ENCODE data around the gene AP1M1. TPM values are rescaled to one million over a fixed set of nuclear protein-coding genes. Genes with fewer than 3 reads are reported as not detected.

Gene AP1M1
- total RNA-seq, 1 experiment from 2014 or later: 45.9 TPM

DNA sequence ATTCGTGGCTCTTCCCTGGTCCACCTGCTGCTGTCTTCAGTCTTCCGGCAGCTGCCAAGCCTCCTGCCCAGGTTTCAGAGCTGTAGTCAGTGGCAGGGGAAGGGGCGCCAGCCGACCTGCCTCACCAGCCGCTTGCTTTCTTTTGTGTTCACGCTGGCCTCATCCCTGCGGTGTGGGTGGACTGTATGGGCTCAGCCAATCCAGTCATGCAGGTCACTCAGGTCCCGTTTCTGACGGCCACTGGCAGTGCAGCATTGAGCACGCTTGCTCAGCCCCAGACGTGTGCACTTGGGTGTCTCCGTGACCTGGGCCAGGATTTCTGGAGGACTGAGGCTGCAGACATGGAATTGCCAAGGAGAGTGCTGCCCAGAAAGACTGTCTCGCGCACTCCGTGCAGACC lies 26.0 kb downstream of the AP1M1 start:
- no peak for DNase-seq (ENCODE audit: low read depth, low spot score)
- in situ Hi-C loops (cut with HindIII; ENCODE audit: low pct_unique_long_range_greater_than_20kb, low sequenced_read_pairs): no loop called here

DNA sequence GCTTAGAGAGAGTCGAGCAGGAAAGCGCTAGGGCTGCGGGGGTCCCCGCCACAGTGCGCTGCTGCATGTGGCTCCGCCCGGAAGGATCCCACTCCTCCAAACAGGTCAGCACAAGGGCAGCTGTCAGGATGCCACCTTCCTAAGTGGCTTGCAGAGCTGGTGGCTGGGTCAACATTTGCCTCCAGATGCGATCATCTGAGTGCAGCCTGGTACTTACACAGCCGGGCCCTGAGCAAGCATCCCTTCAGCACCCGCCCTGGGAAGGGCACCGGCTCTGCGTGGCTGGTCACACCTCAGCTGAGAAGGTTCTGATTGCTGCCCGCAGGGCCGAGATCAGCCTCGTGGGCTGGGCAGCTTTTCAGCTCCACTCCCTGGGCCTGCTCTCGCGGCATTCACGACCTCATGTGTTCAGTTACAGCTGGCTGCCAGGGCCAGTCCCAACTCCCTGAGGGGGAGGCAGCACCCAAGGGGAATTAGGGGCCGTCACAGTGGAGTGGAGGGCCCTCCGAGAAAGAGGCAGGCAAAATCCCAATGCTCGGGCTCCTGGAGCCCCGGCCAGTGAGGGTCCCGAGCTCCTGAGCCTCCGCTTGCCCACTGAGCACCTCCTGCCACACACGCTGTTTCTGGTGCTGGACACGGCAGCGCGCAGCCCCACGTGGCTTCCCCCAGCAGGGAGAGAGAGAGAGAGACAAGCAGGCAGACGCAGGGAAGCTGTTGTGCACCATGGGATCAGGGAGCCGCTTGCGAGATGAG lies 26.8 kb downstream of the AP1M1 start:
- no peak for DNase-seq (ENCODE audit: low read depth, low spot score)
- in situ Hi-C loops (cut with HindIII; ENCODE audit: low pct_unique_long_range_greater_than_20kb, low sequenced_read_pairs): no loop called here

DNA sequence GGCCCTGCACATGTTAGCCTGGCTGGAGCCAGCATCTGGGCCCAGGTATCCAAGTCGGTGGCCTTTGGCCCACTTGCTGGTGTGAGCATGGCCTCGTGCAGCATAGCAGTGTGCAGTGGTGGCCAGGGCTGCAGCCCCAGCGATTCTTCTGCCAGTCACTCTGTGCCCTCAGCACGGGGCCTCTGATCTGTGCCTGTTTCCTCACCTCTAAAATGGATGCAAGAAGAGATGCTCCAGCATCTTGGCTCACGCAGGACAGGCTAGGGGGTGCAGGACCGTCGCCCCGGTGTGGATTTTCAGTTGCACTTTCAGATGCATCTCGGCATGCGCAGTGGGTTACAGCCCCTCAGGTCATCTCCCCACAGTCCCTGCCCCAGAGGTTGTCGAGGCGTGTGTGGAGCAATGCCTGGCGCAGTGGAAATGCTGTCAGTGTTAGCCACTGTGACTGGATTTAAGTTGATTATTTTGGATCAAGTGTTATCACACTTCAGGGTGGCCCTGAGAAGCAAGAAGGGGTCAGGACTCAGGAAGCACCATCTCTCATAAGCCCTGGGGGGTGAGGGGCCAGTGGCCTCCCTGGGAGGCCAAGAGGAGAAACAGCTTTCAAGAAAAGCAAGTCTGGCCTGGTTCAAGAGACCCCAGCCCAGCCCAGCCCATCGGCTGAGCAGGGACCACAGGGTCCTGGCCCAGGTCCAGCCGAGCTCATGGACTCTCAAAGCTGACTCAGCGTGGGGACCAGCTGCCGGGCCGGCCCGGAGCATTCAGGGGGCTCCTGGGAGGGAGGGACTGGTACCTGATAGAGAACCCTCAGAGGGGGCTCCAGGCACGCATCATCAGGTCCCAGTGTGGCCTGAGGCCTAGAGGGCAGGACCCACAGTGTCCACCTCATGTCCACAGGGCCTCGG lies 27.8 kb downstream of the AP1M1 start:
- in situ Hi-C loops (cut with HindIII; ENCODE audit: low pct_unique_long_range_greater_than_20kb, low sequenced_read_pairs): no loop called here

DNA sequence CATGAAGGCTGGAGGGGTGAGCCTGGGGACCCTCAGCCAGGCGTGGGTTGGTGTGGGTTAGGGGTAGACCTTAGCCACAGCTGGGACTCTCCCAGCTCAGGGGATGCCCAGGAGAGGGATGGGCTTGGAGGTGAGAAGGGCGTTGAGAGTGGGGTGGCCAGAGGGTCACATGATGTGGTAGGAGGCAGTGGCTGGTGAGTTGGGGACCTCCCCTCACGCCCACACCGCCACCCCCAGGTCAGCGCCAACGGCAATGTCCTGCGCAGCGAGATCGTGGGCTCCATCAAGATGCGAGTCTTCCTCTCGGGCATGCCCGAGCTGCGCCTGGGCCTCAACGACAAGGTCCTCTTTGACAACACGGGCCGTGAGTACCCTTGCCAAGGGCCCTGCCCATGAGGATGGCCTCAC lies 28.5 kb downstream of the AP1M1 start:
- DNase-seq (ENCODE audit: low read depth, low spot score): no peak
- in situ Hi-C loops (cut with HindIII; ENCODE audit: low pct_unique_long_range_greater_than_20kb, low sequenced_read_pairs): no loop called here

More for the DNA sequence above, 27.8 kb downstream of the AP1M1 start:
- DNase-seq (ENCODE audit: low read depth, low spot score): no peak

DNA sequence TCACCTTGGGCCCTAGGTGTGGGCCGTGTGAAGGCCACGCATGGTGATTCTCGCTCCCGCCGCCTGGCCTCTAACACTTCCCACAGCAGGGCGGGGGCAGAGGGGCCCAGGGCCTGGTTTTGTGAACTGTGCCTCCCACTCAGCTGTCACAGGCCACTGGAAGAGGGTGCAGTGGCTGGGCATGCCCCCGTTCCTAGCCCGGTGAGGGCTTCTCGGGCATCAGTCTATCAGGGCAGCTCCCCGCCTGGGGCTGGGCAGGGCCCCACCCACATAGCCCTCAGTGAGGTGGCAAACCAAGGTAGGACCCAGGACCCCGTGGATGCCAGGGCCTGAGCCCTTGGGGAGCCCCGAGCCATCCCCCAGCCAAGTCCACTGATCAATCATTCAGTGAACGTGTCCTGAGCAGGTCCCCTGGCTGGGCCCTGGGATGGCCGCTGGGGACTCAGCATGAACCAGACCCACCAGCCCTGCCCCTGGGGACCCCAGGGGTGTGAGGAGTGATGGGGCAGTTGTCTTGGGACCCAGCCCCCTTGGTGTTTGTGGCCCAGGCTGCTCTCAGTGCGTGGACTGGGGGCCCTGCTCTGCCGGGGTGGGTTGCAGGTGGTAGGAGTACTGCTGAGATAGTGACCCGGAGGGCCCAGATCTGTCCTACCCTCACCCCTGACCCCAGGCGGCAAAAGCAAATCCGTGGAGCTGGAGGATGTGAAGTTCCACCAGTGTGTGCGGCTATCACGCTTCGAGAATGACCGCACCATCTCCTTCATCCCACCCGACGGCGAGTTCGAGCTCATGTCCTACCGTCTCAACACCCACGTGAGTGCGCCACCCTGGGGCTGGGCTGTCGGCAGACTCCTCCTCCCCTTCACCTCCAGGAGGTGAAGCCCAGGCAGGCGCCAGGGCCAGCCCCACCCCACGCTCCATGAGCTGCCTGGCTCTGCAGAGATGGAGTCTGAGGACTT lies 29.4 kb downstream of the AP1M1 start:
- DNase-seq (ENCODE audit: low read depth, low spot score): no peak
- in situ Hi-C loops (cut with HindIII; ENCODE audit: low pct_unique_long_range_greater_than_20kb, low sequenced_read_pairs): no loop called here

DNA sequence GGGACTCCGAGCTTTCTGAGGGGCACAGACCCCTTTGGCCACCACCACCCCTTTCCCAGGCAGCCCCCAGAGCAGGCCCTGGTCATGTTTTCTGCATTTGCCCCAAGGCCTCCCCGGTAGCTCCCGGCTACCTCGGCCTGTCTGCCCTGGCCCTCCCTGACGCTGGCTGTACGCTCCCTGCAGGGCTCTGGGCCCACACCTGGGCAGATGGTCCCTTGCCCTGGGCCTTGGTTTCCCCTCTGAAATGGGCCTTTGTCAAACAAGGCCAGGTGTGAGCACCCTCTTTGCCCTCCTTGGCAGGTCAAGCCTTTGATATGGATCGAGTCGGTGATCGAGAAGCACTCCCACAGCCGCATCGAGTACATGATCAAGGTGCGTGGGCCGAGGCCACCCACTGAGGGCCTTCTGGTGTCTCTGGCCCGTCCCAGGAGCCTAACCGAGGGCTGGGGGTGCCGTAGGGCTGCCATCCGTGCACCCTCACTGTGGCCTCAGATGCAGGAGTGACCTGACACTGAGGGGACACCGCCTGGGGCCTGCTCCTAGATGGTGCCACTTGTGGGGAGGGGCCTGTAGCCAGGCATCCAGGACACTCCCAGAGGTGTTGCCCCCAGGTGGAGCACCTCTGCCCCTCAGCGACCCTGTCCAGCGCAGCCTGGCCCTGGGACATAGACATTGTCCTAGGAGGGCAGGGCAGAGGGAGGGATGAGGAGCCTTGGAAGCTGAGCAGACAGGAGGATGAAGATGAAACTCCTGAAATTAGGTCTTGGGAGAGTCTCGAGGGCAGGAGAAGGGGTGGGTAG lies 30.3 kb downstream of the AP1M1 start:
- in situ Hi-C loops (cut with HindIII; ENCODE audit: low pct_unique_long_range_greater_than_20kb, low sequenced_read_pairs): no loop called here
- no peak for DNase-seq (ENCODE audit: low read depth, low spot score)

DNA sequence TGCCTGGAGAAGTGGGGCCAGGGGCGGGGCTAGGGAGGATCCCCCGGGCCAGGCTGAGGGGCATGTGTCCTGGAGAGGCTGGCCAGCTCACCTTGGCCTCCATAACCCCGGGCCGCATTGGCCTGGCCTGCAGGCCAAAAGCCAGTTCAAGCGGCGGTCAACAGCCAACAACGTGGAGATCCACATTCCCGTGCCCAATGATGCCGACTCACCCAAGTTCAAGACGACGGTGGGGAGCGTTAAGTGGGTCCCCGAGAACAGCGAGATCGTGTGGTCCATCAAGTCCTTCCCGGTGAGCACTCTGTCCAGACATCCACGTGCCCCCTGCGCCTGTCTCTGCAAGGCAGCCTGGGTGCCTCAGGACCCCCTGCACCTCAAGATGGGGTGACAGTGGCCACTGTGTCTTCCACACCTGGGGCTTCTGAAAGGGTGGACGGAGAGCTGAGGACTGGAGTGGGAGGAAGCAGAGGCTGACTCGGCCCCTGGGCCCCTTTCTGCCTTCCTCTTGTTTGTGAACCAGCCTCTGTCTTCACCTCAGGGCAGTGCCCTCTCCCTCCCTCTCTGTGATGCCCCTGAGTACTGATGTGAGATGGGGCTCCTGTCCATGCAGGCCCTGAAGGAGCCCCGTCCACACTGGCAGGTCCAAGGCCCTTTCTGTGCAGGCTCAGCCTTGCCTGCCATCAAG lies 31.1 kb downstream of the AP1M1 start:
- no peak for DNase-seq (ENCODE audit: low read depth, low spot score)
- in situ Hi-C loops (cut with HindIII; ENCODE audit: low pct_unique_long_range_greater_than_20kb, low sequenced_read_pairs): no loop called here

DNA sequence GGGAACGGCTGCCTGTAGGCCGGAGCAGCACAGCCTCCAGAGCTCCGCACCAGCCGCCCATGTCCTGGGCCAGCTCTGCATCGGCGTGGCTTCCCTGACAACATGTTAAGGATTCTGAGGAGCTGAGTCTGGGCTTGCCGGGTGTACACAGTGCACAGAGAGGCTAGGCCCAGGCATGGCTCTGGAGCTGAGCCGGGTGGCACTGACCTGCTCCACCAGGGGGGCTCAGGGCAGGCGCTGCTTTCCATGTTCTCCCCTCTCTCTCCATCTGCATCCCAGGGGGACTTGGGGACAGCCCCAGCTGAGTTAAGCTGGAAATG lies 31.6 kb downstream of the AP1M1 start:
- in situ Hi-C loops (cut with HindIII; ENCODE audit: low pct_unique_long_range_greater_than_20kb, low sequenced_read_pairs): no loop called here
- DNase-seq (ENCODE audit: low read depth, low spot score): no peak

DNA sequence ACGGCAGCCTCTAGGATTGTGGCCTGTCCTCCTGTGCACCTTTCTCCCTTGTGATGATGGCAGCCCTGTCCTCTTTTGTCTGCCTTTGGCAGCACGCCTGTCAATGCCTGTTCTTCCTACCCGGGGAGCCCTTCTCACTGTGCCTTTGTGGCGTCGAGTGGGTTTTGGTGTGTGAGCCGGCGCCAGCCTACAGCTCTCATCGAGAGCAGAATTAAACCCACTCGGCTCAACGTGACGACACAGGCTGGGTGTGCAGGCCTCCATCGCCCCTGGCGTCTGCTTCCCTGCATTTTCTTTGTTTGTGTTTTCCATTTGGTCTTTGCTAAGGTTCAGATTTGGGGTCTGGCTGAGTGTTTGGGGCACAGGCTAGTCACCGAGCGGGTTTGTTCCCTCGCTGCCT lies 34.4 kb downstream of the AP1M1 start:
- in situ Hi-C loops (cut with HindIII; ENCODE audit: low pct_unique_long_range_greater_than_20kb, low sequenced_read_pairs): no loop called here
- no peak for DNase-seq (ENCODE audit: low read depth, low spot score)

DNA sequence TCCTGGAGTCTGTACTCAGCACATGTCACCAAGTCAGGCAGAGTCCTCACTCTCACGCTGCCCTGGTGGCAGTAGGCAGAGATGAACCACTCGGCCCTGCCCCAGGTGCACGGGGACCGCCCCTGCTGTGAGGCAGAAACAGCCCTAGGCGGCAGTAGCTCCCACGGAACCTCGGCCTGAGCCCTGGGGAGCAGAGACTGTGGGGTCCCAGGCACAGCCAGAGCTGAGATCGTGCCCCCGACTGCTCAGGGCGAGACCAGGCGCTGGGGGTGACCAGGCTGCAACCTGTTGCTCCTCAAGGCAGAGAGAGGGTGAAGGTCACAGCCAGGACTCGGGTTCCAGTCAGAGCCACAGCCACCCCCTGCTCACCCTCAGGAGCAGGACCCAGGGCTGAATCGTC lies 34.9 kb downstream of the AP1M1 start:
- in situ Hi-C loops (cut with HindIII; ENCODE audit: low pct_unique_long_range_greater_than_20kb, low sequenced_read_pairs): no loop called here
- no peak for DNase-seq (ENCODE audit: low read depth, low spot score)

DNA sequence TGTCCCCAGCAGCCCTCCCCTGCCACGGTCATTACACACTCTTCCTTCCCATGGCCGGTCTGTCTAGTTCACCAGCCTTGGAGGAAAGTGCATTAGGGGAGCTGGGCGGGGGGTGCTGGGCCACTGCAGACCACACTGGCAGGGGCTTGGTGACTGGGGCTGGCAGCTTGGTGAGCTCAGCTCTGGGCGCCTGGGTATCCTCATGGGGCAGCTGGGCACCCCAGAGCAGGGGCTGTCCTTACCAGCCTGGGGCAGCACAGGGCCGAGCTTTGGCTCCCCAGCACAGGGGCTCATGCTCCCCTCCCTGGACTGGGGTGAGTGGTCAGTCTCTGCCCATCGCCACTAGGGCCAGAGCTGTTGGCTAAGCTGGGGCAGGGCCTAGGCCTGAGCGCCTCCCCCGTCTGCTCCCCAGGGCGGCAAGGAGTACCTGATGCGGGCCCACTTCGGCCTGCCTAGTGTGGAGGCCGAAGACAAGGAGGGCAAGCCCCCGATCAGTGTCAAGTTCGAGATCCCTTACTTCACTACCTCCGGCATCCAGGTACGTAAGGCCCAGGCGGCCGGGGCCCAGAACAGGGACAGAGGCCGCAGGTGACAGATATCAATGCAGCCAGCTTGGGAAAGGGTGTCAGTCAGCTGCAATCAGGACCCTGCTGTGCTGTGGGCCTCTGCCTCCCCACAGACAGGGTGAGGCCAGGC lies 35.5 kb downstream of the AP1M1 start:
- no peak for DNase-seq (ENCODE audit: low read depth, low spot score)
- in situ Hi-C loops (cut with HindIII; ENCODE audit: low pct_unique_long_range_greater_than_20kb, low sequenced_read_pairs): no loop called here

DNA sequence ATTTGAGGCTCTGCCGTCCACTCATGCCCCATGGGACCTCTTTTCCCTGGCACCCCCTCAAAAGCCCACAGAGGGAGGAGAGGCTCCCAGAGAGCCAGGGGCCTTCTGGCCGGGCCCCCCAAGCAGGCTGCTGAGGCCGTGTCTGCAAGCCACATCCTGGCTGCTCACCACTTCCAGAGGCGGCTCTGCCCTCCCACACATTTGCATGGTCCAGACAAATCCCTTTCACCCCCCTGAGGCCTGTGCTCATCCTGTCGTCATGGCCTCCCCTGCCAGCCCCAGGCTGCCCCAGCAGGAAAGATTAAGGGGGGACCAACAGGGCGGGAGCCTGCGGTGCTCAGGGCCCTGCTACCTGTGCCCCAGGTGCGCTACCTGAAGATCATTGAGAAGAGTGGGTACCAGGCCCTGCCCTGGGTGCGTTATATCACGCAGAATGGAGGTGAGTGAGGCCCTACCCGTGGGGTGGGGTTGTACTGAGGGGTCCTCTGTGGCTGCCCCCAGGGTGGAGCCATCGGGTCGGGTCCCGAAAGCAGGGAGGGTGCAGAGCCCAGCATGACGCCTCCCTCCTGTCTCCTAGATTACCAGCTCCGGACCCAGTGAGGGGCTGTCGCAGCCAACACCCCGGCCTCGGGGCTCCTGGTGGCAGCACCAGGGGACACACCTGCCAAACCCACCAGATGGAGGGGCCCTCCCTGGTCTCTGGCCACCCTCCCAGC lies 36.3 kb downstream of the AP1M1 start:
- in situ Hi-C loops (cut with HindIII; ENCODE audit: low pct_unique_long_range_greater_than_20kb, low sequenced_read_pairs): no loop called here
- DNase-seq (ENCODE audit: low read depth, low spot score): no peak

DNA sequence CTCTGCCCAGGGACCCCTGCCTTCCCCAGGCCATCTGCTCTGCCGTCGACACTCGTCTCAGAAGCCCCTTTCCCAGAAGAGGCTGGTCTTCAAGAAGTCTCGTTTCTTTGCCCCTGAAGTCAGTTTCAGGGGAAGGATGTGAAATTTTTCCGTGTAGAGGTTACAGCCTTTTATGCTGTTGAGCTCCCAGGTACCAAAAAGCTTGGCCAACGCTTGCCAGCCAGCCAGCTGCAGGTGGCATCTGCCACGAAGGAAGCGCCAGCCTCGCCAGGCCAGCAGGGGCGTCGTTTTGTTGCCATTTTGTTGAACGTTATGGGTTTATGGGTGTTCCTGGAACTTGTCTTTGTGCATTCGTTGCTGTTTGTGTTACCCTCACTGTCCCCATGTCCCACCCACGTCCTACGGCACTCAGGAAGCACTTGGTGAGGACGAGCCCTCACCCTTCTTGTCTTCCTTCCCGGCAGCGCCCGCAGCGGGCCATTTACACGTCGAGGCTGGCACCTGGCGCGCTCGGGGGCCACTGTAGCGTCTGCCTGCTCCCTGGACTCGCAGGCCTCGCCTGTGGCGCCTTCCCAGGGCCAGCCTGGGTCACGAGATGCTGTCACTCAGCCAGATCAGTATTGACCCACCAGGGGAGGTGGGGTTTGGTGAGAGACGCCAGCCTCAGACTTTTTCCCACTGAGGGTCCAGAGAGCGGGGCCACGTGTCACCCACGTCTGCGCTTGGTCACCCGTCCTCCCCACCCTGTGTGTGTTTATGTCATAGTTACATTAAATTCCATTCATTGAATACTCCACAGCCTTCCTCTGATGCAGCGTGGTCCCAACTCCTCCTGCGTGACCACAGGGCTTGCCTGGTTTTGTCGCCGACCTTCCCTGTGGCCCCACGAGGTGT lies 37.1 kb downstream of the AP1M1 start:
- in situ Hi-C loops (cut with HindIII; ENCODE audit: low pct_unique_long_range_greater_than_20kb, low sequenced_read_pairs): no loop called here
- no peak for DNase-seq (ENCODE audit: low read depth, low spot score)

DNA sequence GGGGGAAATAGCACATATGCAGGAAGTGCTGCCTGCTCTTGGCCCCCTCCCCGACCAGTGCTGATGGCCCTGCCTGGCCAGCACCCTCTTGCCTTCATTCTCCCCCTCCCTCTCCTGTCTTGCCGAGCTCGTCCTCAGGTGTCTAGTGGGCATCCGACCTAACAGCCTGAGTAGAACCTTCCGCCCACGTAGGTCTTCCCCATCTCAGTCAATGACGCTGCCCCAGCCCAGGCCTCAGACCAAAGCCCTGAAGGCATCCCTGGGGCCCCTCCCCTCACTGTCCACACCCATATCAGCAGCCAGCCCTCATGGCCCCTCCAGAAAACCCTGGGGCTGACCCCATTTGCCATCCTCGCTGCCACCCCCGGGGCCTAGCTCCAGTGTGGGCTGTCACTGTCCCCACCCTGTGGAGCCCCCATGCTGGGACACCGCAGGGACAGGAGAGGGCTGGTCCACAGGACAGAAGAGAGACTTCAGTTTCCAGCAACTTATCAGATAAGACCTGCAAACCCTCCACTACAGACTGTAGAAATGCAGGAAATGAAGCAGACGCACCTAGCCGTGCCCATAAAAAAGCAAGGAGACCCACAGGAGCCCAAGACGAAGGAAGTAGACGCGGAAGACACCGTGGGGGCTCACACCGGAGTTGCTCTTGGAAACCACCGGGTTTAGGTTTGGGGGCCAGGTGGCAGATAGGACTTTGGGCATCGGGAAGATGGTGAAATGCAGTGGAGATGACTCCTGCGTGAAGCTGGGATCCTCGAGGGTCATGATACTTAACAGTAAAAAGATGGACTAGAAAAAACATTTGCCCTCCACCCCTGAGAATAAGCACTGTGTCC lies 38.3 kb downstream of the AP1M1 start:
- no peak for DNase-seq (ENCODE audit: low read depth, low spot score)

More for the DNA sequence above, 38.3 kb downstream of the AP1M1 start:
- in situ Hi-C loops (cut with HindIII; ENCODE audit: low pct_unique_long_range_greater_than_20kb, low sequenced_read_pairs): no loop called here
